Sigmoid colon (tissue), 7 donors: Measurements from ENCODE around the gene PROSER3. TPM values are rescaled to one million over a fixed set of nuclear protein-coding genes. Genes with fewer than 3 reads are reported as not detected.

Experiments
- DNase-seq: peaks from one replicate; pipeline ENCODE4 v3.0.0-alpha.2; 2019
- H3K27ac ChIP-seq, 4 donors: fragments of 200-600 bp; sonication (generic); one replicate each; pipeline ENCODE4 v1.5.1; 2016 to 2019; ENCODE audit warnings: mild to moderate bottlenecking in 1 of 4
- H3K27me3 ChIP-seq, 3 donors: fragments of 200-600 bp; sonication (generic); one replicate each; pipeline ENCODE4 v1.5.1; 2019; ENCODE audit warnings: mild to moderate bottlenecking in 1 of 3
- H3K36me3 ChIP-seq, 4 donors: fragments of 200-600 bp; sonication (generic); one replicate each; pipeline ENCODE4 v1.5.1; 2016 to 2019
- H3K4me1 ChIP-seq, 4 donors: fragments of 200-600 bp; sonication (generic); one replicate each; pipeline ENCODE4 v1.5.1; 2017 to 2019
- H3K4me3 ChIP-seq, 4 donors: fragments of 200-600 bp; sonication (generic); one replicate each; pipeline ENCODE4 v1.5.1; 2017 to 2019; ENCODE audit warnings: mild to moderate bottlenecking in 2 of 4, moderate library complexity in 1 of 4
- H3K9me3 ChIP-seq, 4 donors: fragments of 200-600 bp in 3 of 4; sonication (generic) in 3 of 4; one replicate each; pipeline versions ENCODE4 v1.5.1 to v1.6.1; 2013 to 2019
- CTCF ChIP-seq, 4 experiments: fragments of 450-650 bp in 3 of 4; fragments of 200-600 bp in 1 of 4; IDR thresholded peaks; one replicate each; pipeline ENCODE4 v1.5.1; 2016 to 2019; ENCODE audit warnings: antibody characterized with exemption in 4 of 4, mild to moderate bottlenecking in 3 of 4, moderate library complexity in 2 of 4
- EP300 ChIP-seq, 4 donors: sonication (generic); formaldehyde crosslinking; IDR thresholded peaks; one replicate each; pipeline ENCODE4 v1.6.1; 2017; ENCODE audit warnings: antibody characterized with exemption in 4 of 4
- POLR2A ChIP-seq, 2 donors: fragments of 450-650 bp; IDR thresholded peaks; one replicate each; pipeline ENCODE4 v1.6.1; 2016; ENCODE audit warnings: antibody characterized with exemption in 2 of 2, mild to moderate bottlenecking in 2 of 2, moderate library complexity in 2 of 2
- POLR2AphosphoS5 ChIP-seq, 4 donors: sonication (generic); formaldehyde crosslinking; IDR thresholded peaks; one replicate each; pipeline ENCODE4 v1.6.1; 2017; ENCODE audit warnings: antibody characterized with exemption in 4 of 4
- WGBS, 2 donors: extraction: QIAGEN DNeasy Blood & Tissue Kit; methylation state at CpG; one replicate each; pipeline ENCODE4 v1.1.7; 2013; 5-methylcytosine and 5-hydroxymethylcytosine counted together
- intact Hi-C: fragments of 100-400 bp; cut with DNase I; formaldehyde crosslinking; loops from one replicate; pipeline ENCODE4 v1.15.1; 2023
- polyA plus RNA-seq, 3 donors: library from polyadenylated mRNA; stranded (reverse); fragments of 200-250 nt; gene quantifications; one replicate each; pipeline ENCODE4 v1.2.3, GENCODE V29; 2013
- total RNA-seq, 4 donors: library from RNA; depleted of rRNA; stranded (reverse); fragments of >200 nt; gene quantifications; one replicate each; pipeline ENCODE4 v1.1.0, GENCODE V29; 2016
- donor health status: healthy with polysubstance abuse.
- donor health status: Bipolar disorder and iron deficiency.
- donor health status: healthy.

The PROSER3 gene
- total and polyA plus RNA-seq, 7 donors: 2.4 to 16.5 (median 5.0) TPM

GRCh38 chr19:35715981-35716800, 41.8 kb upstream of the PROSER3 start:
- 1 to 3% methylated on average over 52 of the region's 52 CpGs for WGBS, 2 donors
- Histone ChIP-seq H3K9me3 (no peaks in the 10 kb centered on the region), H3K4me3 (peak overlapping the region; percentile 76 to 99 (median 90)), H3K4me1 (peaks cover 0 to 33% (median 28%) of the 10 kb centered on the region in 4 donors), H3K27me3 (no peaks in the 10 kb centered on the region), H3K36me3 (peaks cover under 1 to 18% (median 3%) of the 10 kb centered on the region in 4 donors), H3K27ac (peak overlapping the region; percentile 90 to 97 (median 93))
- TF ChIP-seq POLR2AphosphoS5 (IDR thresholded peaks at IDR 0.05) (no peak), POLR2A (IDR thresholded peaks at IDR 0.05) (no peak), CTCF (IDR thresholded peaks at IDR 0.05) (no peak), EP300 (IDR thresholded peaks at IDR 0.05) (no peak)
- DNase-seq: peak; percentile 83
- intact Hi-C loops: loop anchor here (1.0 to 5.0 kb wide), 3 partner anchors 13 to 89 kb away; partner anchors contain the start of gene RBM42

GRCh38 chr19:35716801-35717664, 40.9 kb upstream of the PROSER3 start:
- WGBS, 2 donors: 0 to 1% methylated on average over 77 of the region's 77 CpGs
- peak overlapping the region; percentile 90 to 97 (median 93) for H3K27ac ChIP-seq
- intact Hi-C loops: loop anchor here (1.0 to 5.0 kb wide), 6 partner anchors 14 to 214 kb away; partner anchors contain the start of genes HSPB6, RBM42 and TMEM147

GRCh38 chr19:35717665-35718344, 40.2 kb upstream of the PROSER3 start, which contains the start of gene KMT2B:
Gene KMT2B, plus strand, starts transcription at chr19:35718003. Its CDS starts 16 bp downstream, at chr19:35718019.
- Histone ChIP-seq H3K4me3 (peak within 1 kb of the TSS; percentile 85 to 99 (median 94)), H3K27me3 (no peaks in the 10 kb centered on the region), H3K36me3 (peaks cover 7 to 34% (median 13%) of the 10 kb centered on the region in 4 donors), H3K4me1 (peaks cover 0 to 33% (median 28%) of the 10 kb centered on the region in 4 donors), H3K9me3 (no peaks in the 10 kb centered on the region), H3K27ac (peak within 1 kb of the TSS; percentile 90 to 97 (median 93))
- 1% methylated on average over 108 of the region's 109 CpGs for WGBS, 2 donors
- DNase-seq: peak; percentile 77
- intact Hi-C loops: loop anchor here (1.0 to 5.0 kb wide), 6 partner anchors 15 to 213 kb away; partner anchors contain the start of genes HSPB6, RBM42 and TMEM147
- TF ChIP-seq POLR2A (IDR thresholded peaks at IDR 0.05) (no peak), POLR2AphosphoS5 (IDR thresholded peaks at IDR 0.05) (peak in 2 of 4 donors; percentile 37 to 42), CTCF (IDR thresholded peaks at IDR 0.05) (no peak)

More at GRCh38 chr19:35716801-35717664, 40.9 kb upstream of the PROSER3 start:
- H3K4me3 ChIP-seq: peak overlapping the region; percentile 76 to 99 (median 90)
- no peaks in the 10 kb centered on the region for H3K9me3 ChIP-seq
- H3K4me1 ChIP-seq: peaks cover 0 to 33% (median 28%) of the 10 kb centered on the region in 4 donors
- H3K27me3 ChIP-seq: no peaks in the 10 kb centered on the region
- no peak for TF ChIP-seq POLR2A (IDR thresholded peaks at IDR 0.05)
- TF ChIP-seq CTCF (IDR thresholded peaks at IDR 0.05): peak; percentile 92 to 97 (median 96)
- TF ChIP-seq POLR2AphosphoS5 (IDR thresholded peaks at IDR 0.05): peak; percentile 15 to 67 (median 48)
- TF ChIP-seq EP300 (IDR thresholded peaks at IDR 0.05): no peak
- peak; percentile 98 for DNase-seq
- peaks cover 6 to 26% (median 7%) of the 10 kb centered on the region in 4 donors for H3K36me3 ChIP-seq
